Stimulated activated CD4-positive, alpha-beta T cell treated with anti-CD3 and anti-CD28 coated beads, Interleukin-15, amount 100 ng/mL, for 1 hour (primary cell): Measurements from ENCODE around the gene SHLD1.
"Not testable (repeated sequence)": the region's sequence is repeated elsewhere in the genome, so short reads cannot be mapped to it uniquely, and the experiment has no call there.

ENCODE experiments used
- DNase-seq, 2 donors: peaks; one replicate each; pipeline ENCODE4 v3.0.0-alpha.2; 2020; ENCODE audit warnings: low read depth in 1 of 2, low spot score in 1 of 2

The SHLD1 gene

GRCh38 chr20:5735845-5736510 is 14.2 kb upstream of the SHLD1 start:
- no peak for DNase-seq

GRCh38 chr20:5737619-5737953 is 12.6 kb upstream of the SHLD1 start:
- DNase-seq = no peak

GRCh38 chr20:5737966-5738365 is 12.2 kb upstream of the SHLD1 start:
- no peak for DNase-seq

GRCh38 chr20:5740643-5741042 is 9.6 kb upstream of the SHLD1 start:
- not testable (repeated sequence) for DNase-seq

- DNase-seq = no peak
Measured at GRCh38 chr20:5741089-5741488, 9.1 kb upstream of the SHLD1 start.

GRCh38 chr20:5742041-5742440 is 8.2 kb upstream of the SHLD1 start:
- no peak for DNase-seq

GRCh38 chr20:5745416-5746030 is 4.7 kb upstream of the SHLD1 start:
- no peak for DNase-seq

- no peak for DNase-seq
Measured at GRCh38 chr20:5746064-5746463, 4.1 kb upstream of the SHLD1 start.

GRCh38 chr20:5748246-5748645 is 2.0 kb upstream of the SHLD1 start:
- no peak for DNase-seq

- DNase-seq = not testable (repeated sequence)
Measured at GRCh38 chr20:5749512-5749951, 669 bp upstream of the SHLD1 start.

GRCh38 chr20:5751856-5752255 is 1.7 kb downstream of the SHLD1 start:
- DNase-seq = no peak

GRCh38 chr20:5753814-5754213 is 3.6 kb downstream of the SHLD1 start:
- DNase-seq = no peak

- DNase-seq = no peak
Measured at GRCh38 chr20:5757949-5758348, 7.7 kb downstream of the SHLD1 start.

- DNase-seq = no peak
Measured at GRCh38 chr20:5766085-5766764, 16.0 kb downstream of the SHLD1 start.

GRCh38 chr20:5767493-5768098 is 17.4 kb downstream of the SHLD1 start:
- DNase-seq = no peak

GRCh38 chr20:5770231-5770986 is 20.2 kb downstream of the SHLD1 start:
- no peak for DNase-seq

GRCh38 chr20:5770987-5771318 is 20.8 kb downstream of the SHLD1 start:
- DNase-seq = no peak

- DNase-seq = no peak
Measured at GRCh38 chr20:5772704-5773103, 22.5 kb downstream of the SHLD1 start.

GRCh38 chr20:5773589-5773988 is 23.4 kb downstream of the SHLD1 start:
- DNase-seq = no peak

- DNase-seq = no peak
Measured at GRCh38 chr20:5776077-5776476, 25.9 kb downstream of the SHLD1 start.

GRCh38 chr20:5779071-5779900 is 29.1 kb downstream of the SHLD1 start:
- no peak for DNase-seq
